H1 (cell line): Measurements from ENCODE around the gene TEX44. TPM values are rescaled to one million over a fixed set of nuclear protein-coding genes. Genes with fewer than 3 reads are reported as not detected.

Source experiments
- CTCF ChIA-PET: fragments of 300-600 bp; sonication (Branson Sonifier 250); formaldehyde crosslinking; loops from one replicate; lab custom pipeline; 2021; ENCODE audit not compliant: partially characterized antibody; lab: Charles Lee
- POLR2A ChIA-PET: fragments of 300-600 bp; sonication (Branson Sonifier 250); formaldehyde crosslinking; loops from one replicate; lab custom pipeline; 2021; ENCODE audit warnings: inconsistent platforms; ENCODE audit not compliant: partially characterized antibody; lab: Charles Lee
- DNase-seq, 2 experiments: peaks; one replicate each; pipeline versions ENCODE4 v3.0.0 to v3.0.0-alpha.2; 2010 to 2022; ENCODE audit warnings: low spot score in 2 of 2, low read depth in 1 of 2, mixed read lengths in 1 of 2
- FAIRE-seq: peaks from 2 replicates; lab custom pipeline; 2011; peaks lifted over from hg19 to GRCh38; lab: Jason Lieb, UNC
- H2AFZ ChIP-seq: 2 replicates; pipeline ENCODE4 v1.8.1; 2012; ENCODE audit warnings: low read length, inconsistent platforms
- H2AK5ac ChIP-seq: 2 replicates; pipeline ENCODE4 v1.6.1; 2013; ENCODE audit warnings: low read depth, low read length
- H2BK120ac ChIP-seq: replicated peaks from 2 replicates; pipeline ENCODE3; 2013; ENCODE audit warnings: low read depth, low read length, inconsistent platforms
- H2BK12ac ChIP-seq: 2 replicates; pipeline ENCODE4 v1.6.1; 2013; ENCODE audit warnings: low read depth, low read length
- H2BK15ac ChIP-seq: 2 replicates; pipeline ENCODE4 v1.6.1; 2013; ENCODE audit warnings: low read length
- H2BK20ac ChIP-seq: 2 replicates; pipeline ENCODE4 v1.6.1; 2013; ENCODE audit warnings: low read length
- H2BK5ac ChIP-seq: 2 replicates; pipeline ENCODE4 v1.6.1; 2013; ENCODE audit warnings: low read depth, low read length
- H3K14ac ChIP-seq: 2 replicates; pipeline ENCODE4 v1.6.1; 2013; ENCODE audit warnings: inconsistent platforms; ENCODE audit not compliant: insufficient read length
- H3K18ac ChIP-seq: 2 replicates; pipeline ENCODE4 v1.6.1; 2013; ENCODE audit warnings: low read length; ENCODE audit errors: extremely low read depth
- H3K23ac ChIP-seq: 2 replicates; pipeline ENCODE4 v1.6.1; 2013; ENCODE audit warnings: inconsistent platforms; ENCODE audit not compliant: insufficient read length
- H3K23me2 ChIP-seq: 2 replicates; pipeline ENCODE4 v1.6.1; 2013; ENCODE audit warnings: low read depth, low read length
- H3K27ac ChIP-seq: 2 replicates; pipeline ENCODE4 v1.6.1; 2011; ENCODE audit warnings: low read depth, low read length, inconsistent platforms
- H3K27me3 ChIP-seq, 4 experiments: replicated peaks in 1 of 4; 1 replicate in 1 of 4; 2 replicates in 3 of 4; pipeline versions ENCODE4 v1.6.1 to v1.8.1; 2011 to 2013; ENCODE audit warnings: low read length in 3 of 4, mild to moderate bottlenecking in 3 of 4, inconsistent platforms in 2 of 4, mixed read lengths in 2 of 4, moderate library complexity in 1 of 4; ENCODE audit not compliant: control insufficient read depth in 3 of 4, insufficient read depth in 3 of 4; ENCODE audit errors: extremely low read depth in 1 of 4
- H3K36me3 ChIP-seq, 4 experiments: 2 replicates each; pipeline versions ENCODE4 v1.6.1 to v1.8.1; 2011 to 2013; ENCODE audit warnings: mild to moderate bottlenecking in 4 of 4, low read length in 3 of 4, moderate library complexity in 2 of 4, control low read depth in 1 of 4, inconsistent platforms in 1 of 4; ENCODE audit not compliant: insufficient read depth in 4 of 4, control insufficient read depth in 2 of 4
- H3K4ac ChIP-seq: replicated peaks from 2 replicates; pipeline ENCODE3; 2013; ENCODE audit warnings: low read length, low read depth, mixed read lengths, inconsistent platforms; ENCODE audit not compliant: insufficient read length
- H3K4me1 ChIP-seq, 4 experiments: replicated peaks in 1 of 4; 1 replicate in 1 of 4; 2 replicates in 3 of 4; pipeline versions ENCODE4 v1.6.1 to v1.8.1; 2011 to 2013; ENCODE audit warnings: low read length in 3 of 4, inconsistent platforms in 2 of 4, mixed read lengths in 1 of 4; ENCODE audit not compliant: insufficient read depth in 4 of 4, control insufficient read depth in 3 of 4
- H3K4me2 ChIP-seq, 2 experiments: 2 replicates each; pipeline versions ENCODE4 v1.6.1 to v1.8.1; 2011 to 2013; ENCODE audit warnings: low read depth in 2 of 2, low read length in 2 of 2, control low read depth in 1 of 2, inconsistent platforms in 1 of 2, mild to moderate bottlenecking in 1 of 2; ENCODE audit not compliant: insufficient read depth in 1 of 2
- H3K4me3 ChIP-seq, 4 experiments: fragments of 200-600, 300-600 bp in 1 of 4; sonication (generic), shearing (Covaris generic), sonication (Bioruptor Twin) in 1 of 4; 2 replicates each; pipeline versions ENCODE4 v1.5.1 to v1.8.1; 2011 to 2016; ENCODE audit warnings: low read length in 4 of 4, low read depth in 3 of 4, control low read depth in 2 of 4, inconsistent platforms in 2 of 4, mild to moderate bottlenecking in 2 of 4, mixed read lengths in 1 of 4, moderate library complexity in 1 of 4; ENCODE audit not compliant: insufficient read depth in 2 of 4; ENCODE audit errors: extremely low read depth in 1 of 4
- H3K56ac ChIP-seq: replicated peaks from 2 replicates; pipeline ENCODE3; 2013; ENCODE audit warnings: low read depth, mild to moderate bottlenecking, mixed read lengths, low read length, inconsistent platforms; ENCODE audit not compliant: insufficient read length
- H3K79me1 ChIP-seq: 2 replicates; pipeline ENCODE4 v1.6.1; 2013; ENCODE audit warnings: low read depth, low read length, control low read depth
- H3K79me2 ChIP-seq, 2 experiments: 2 replicates each; pipeline versions ENCODE4 v1.6.1 to v1.8.1; 2012 to 2013; ENCODE audit warnings: low read length in 2 of 2, mild to moderate bottlenecking in 2 of 2, inconsistent platforms in 1 of 2; ENCODE audit not compliant: insufficient read depth in 2 of 2, control insufficient read depth in 1 of 2
- H3K9ac ChIP-seq, 4 experiments: replicated peaks in 1 of 4; 1 replicate in 1 of 4; 2 replicates in 3 of 4; pipeline versions ENCODE4 v1.6.1 to v1.8.1; 2011 to 2013; ENCODE audit warnings: low read depth in 3 of 4, low read length in 3 of 4, control low read depth in 2 of 4, mild to moderate bottlenecking in 2 of 4, moderate library complexity in 2 of 4, inconsistent platforms in 1 of 4; ENCODE audit errors: extremely low read depth in 1 of 4
- H3K9me3 ChIP-seq, 2 experiments: 2 replicates each; pipeline versions ENCODE4 v1.6.1 to v1.8.1; 2012 to 2013; ENCODE audit warnings: mild to moderate bottlenecking in 2 of 2, moderate library complexity in 2 of 2, control low read depth in 1 of 2, inconsistent platforms in 1 of 2, low read depth in 1 of 2, low read length in 1 of 2, mixed read lengths in 1 of 2; ENCODE audit not compliant: insufficient read depth in 2 of 2
- H4K20me1 ChIP-seq, 2 experiments: replicated peaks in 1 of 2; 2 replicates each; pipeline versions ENCODE3 to v1.8.1; 2011 to 2013; ENCODE audit warnings: inconsistent platforms in 2 of 2, low read length in 2 of 2, mild to moderate bottlenecking in 1 of 2; ENCODE audit not compliant: insufficient read depth in 2 of 2, control insufficient read depth in 1 of 2
- H4K5ac ChIP-seq: 2 replicates; pipeline ENCODE4 v1.6.1; 2013; ENCODE audit warnings: low read length, low read depth, mixed read lengths, inconsistent platforms; ENCODE audit not compliant: insufficient read length
- H4K8ac ChIP-seq: 2 replicates; pipeline ENCODE4 v1.8.0; 2013; ENCODE audit warnings: mild to moderate bottlenecking, moderate library complexity, low read length, inconsistent platforms; ENCODE audit not compliant: insufficient read depth; ENCODE audit errors: extremely low read depth
- H4K91ac ChIP-seq: replicated peaks from 2 replicates; pipeline ENCODE3; 2013; ENCODE audit warnings: low read length, mixed read lengths, inconsistent platforms; ENCODE audit not compliant: insufficient read length
- CREB1 ChIP-seq: IDR thresholded peaks from 2 replicates; pipeline ENCODE4 v1.6.1; 2012; ENCODE audit warnings: inconsistent platforms
- SRF ChIP-seq: IDR thresholded peaks from 2 replicates; pipeline ENCODE4 v1.6.1; 2011; ENCODE audit warnings: mild to moderate bottlenecking, low read depth, low read length, moderate library complexity
- TAF1 ChIP-seq: IDR thresholded peaks from 2 replicates; pipeline ENCODE4 v1.6.1; 2011; ENCODE audit warnings: mild to moderate bottlenecking, low read depth, low read length
- WGBS, 2 experiments: shearing (Covaris generic) in 1 of 2; methylation state at CpG; one replicate each; pipeline versions ENCODE4 v1.1.6 to v1.1.7; 2013 to 2015; ENCODE audit warnings: low lambda C conversion rate in 2 of 2, mixed read lengths in 2 of 2, inconsistent platforms in 1 of 2, low coverage in 1 of 2, missing lambda C conversion rate in 1 of 2; ENCODE audit not compliant: insufficient replicate concordance in 2 of 2, insufficient coverage in 1 of 2, insufficient read length in 1 of 2; ENCODE audit errors: extremely low coverage in 1 of 2, missing lambda C conversion rate in 1 of 2; 5-methylcytosine and 5-hydroxymethylcytosine counted together
- polyA plus RNA-seq, 7 experiments: library from polyadenylated mRNA; depleted of rRNA in 3 of 7; stranded (reverse) in 5 of 7; unstranded in 2 of 7; fragments of >200 nt in 5 of 7; fragments of 200-250 nt in 2 of 7; gene quantifications; 1 replicate in 5 of 7; 2 replicates in 1 of 7; 4 replicates in 1 of 7; pipeline versions ENCODE4 v1.2.1 to v1.2.3, GENCODE V29; 2011 to 2013; ENCODE audit warnings: missing spikeins in 2 of 7, mixed read lengths in 2 of 7
- total RNA-seq: library from RNA; stranded (reverse); fragmentation: NEBNext Ultra II Directional; extraction: Animal tissue kit (Norgen Biotek cat#: 25700); gene quantifications from 2 replicates; pipeline ENCODE4 v1.2.1, GENCODE V29; 2021

The TEX44 gene
- total and polyA plus RNA-seq, 2 of the 8 experiments (the other 6 are each of a cell fraction or from before 2014, with no cell fraction given): not detected

DNA sequence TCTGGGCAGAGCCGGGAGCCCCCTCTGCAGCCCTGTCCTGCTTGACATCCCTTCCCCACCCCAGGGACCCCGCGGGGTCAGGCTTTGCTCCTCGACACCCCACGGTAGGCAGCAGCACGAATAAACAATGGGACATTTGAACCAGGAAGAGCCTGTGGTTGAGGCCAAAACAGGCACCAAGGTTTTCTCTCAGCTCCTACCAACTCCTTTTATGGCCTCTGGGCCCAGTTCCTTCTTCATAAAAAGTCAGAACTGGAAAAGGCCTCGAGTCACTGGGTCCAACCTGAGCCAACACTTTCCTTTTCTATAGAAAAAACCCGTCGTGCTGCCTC is 20.6 kb downstream of the TEX44 start:
- CTCF ChIA-PET: interaction anchor here (0.9 to 12.6 kb wide), 26 partner anchors 9 to 193 kb away, joined by 3 to 513 read pairs (median 6); partner anchors contain the start of genes PDE6D and PTMA
- Histone ChIP-seq H2BK12ac (peak overlapping the region; percentile 82; the same call in 1 of the 2 replicates), H2BK5ac (peak overlapping the region; percentile 99), H3K4ac (no peak overlapping the region), H3K79me2 (no peaks in the 10 kb centered on the region), H3K27me3 (no peaks in the 10 kb centered on the region), H2BK120ac (peak overlapping the region; percentile 7), H4K5ac (peak overlapping the region; percentile 65), H3K4me2 (peak overlapping the region; percentile 89 to 96), H3K23ac (no peak overlapping the region), H4K8ac (peak overlapping the region; percentile 98), H4K20me1 (no peaks in the 10 kb centered on the region), H2BK20ac (0 out of 2 replicates have a peak overlapping the region, but pooled peaks have one; percentile 80), H3K36me3 (no peaks in the 10 kb centered on the region), H2BK15ac (peak overlapping the region; percentile 48; the same call in 1 of the 2 replicates), H3K79me1 (no peaks in the 10 kb centered on the region; the same call in 1 of the 2 replicates), H2AK5ac (peak overlapping the region; percentile 83; the same call in 1 of the 2 replicates), H3K56ac (no peak overlapping the region), H4K91ac (peak overlapping the region; percentile 99), H3K4me3 (peak overlapping the region; percentile 29 to 68 (median 44); a peak in 7 of 8 replicates), H3K9me3 (no peaks in the 10 kb centered on the region), H3K27ac (peak overlapping the region; percentile 89), H3K9ac (peak overlapping the region; percentile 46 to 86 (median 68); a peak in 6 of 7 replicates), H3K14ac (no peak overlapping the region), H3K18ac (peak overlapping the region; percentile 96), H2AFZ (no peak overlapping the region), H3K23me2 (peaks cover 8% of the 10 kb centered on the region), H3K4me1 (peaks cover 9 to 33% (median 33%) of the 10 kb centered on the region in 4 experiments)
- WGBS, 2 experiments: 14% methylated on average over 9 of the region's 9 CpGs; no CpG with 5 or more reads in 1 of the 2 experiments
- TF ChIP-seq CREB1 (no peak), TAF1 (no peak), SRF (peak; percentile 39; the same call in 1 of the 2 replicates)
- DNase-seq (no peak), FAIRE-seq (no peak)
- POLR2A ChIA-PET: interaction anchor here (0.6 to 16.4 kb wide), 31 partner anchors 9 to 823 kb away, joined by 3 to 223 read pairs (median 5); partner anchors contain the start of genes PTMA and TEX44
